T47D (cell line): ENCODE data around the gene PEX26.
A peak's percentile ranks its signal among the peaks of the same experiment; 100 is the strongest.
"Not testable (repeated sequence)": the region's sequence is repeated elsewhere in the genome, so short reads cannot be mapped to it uniquely, and the experiment has no call there.

Source experiments
- DNase-seq, 2 experiments: peaks; one replicate each; pipeline versions ENCODE4 v3.0.0 to v3.0.0-alpha.2; 2011 to 2012; ENCODE audit warnings: low read depth in 1 of 2, low spot score in 1 of 2
- JUND ChIP-seq: IDR thresholded peaks from 2 replicates; pipeline ENCODE4 v1.6.1; 2012; ENCODE audit warnings: low read depth
- in situ Hi-C: cut with HindIII; loops from 2 replicates; pipeline ENCODE4 v1.10.0; 2016; ENCODE audit warnings: low sequenced_read_pairs, low pct_unique_long_range_greater_than_20kb

The PEX26 gene

GRCh38 chr22:18130018-18130417 is 52.2 kb downstream of the PEX26 start:
- in situ Hi-C loops, result no loop called here
- no peak for DNase-seq
- TF ChIP-seq JUND, result no peak

DNA sequence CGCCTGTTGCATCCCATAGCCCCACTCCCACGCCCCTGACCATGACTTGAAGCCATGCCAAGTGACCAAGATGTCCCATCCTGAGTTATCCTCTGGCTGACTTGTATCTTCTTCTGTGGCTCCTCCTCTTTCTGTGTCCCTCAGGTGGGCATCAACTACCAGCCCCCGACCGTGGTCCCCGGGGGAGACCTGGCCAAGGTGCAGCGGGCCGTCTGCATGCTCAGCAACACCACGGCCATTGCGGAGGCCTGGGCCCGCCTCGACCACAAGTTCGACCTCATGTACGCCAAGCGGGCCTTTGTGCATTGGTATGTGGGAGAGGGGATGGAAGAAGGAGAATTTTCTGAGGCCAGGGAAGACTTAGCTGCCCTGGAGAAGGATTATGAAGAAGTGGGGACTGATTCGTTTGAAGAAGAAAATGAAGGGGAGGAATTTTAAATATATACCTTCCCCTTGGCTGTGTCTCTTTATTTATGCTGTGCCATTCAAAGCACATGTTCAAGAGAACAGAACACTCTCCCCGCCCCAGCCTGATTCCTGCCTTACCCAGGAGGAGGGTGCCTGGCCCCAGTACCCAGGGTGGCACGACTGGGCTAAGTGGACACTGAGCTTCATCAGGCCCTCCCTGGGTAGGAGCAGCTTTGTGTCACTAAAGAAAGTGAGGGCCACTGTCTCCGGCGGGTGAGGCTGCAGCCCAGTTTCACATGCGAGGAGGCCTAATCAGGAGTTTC is 53.1 kb downstream of the PEX26 start:
- no peak for DNase-seq
- TF ChIP-seq JUND, result no peak
- in situ Hi-C loops, result no loop called here

GRCh38 chr22:18133452-18133851 is 55.7 kb downstream of the PEX26 start:
- peak in 1 of 2 experiments; percentile 51 for DNase-seq
- no peak for TF ChIP-seq JUND
- in situ Hi-C loops, result no loop called here

DNA sequence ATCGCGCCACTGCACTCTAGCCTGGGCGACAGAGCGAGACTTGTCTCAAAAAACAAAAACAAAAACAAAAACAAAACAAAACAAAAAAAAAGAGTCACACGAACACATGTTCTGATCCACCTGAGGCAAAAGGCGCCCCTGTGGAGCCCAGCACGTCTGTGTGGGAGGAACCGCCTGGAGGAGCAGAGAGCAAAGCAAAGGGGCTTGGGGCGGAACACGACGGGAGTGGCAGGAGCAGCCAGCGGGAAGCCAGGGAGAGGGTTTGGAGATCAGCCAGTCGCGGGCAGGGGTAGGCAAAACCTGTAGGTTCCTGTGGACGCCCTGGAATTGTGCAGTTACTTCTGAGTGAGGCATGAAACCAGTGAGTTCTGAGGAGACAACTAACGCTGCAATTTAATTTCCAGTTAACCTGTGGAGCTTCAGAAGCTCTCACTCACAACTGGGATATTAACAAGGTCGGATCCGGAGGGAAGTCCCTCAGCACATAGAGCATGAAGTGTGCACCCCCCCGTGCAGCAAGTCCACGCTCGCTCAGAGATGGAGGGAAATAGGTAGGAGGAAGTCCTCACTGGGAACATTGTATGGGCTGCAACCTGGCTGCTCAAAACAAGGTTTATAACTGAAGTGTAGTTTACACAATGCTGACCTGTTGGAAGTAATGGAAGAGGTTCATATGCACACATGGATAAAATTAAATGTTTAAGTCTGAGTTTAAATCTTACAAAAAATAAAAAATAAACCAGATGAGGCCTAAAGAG is 59.0 kb downstream of the PEX26 start:
- TF ChIP-seq JUND, result no peak
- DNase-seq, result no peak
- in situ Hi-C loops, result no loop called here

DNA sequence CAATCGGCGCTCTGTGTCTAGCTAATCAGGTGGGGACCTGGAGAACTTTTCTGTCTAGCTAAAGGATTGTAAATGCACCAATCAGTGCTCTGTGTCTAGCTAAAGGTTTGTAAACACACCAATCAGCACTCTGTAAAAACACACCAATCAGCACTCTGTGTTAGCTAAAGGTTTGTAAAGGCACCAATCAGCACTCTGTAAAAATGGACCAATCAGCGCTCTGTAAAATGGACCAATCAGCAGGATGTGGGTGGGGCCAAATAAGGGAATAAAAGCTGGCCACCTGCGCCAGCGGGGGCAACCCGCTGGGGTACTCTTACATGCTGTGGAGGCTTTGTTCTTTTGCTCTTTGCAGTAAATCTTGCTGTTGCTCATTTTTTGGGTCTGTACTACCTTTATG is 63.2 kb downstream of the PEX26 start:
- in situ Hi-C loops, DNase-seq: not testable (repeated sequence)

- no peak for DNase-seq
- TF ChIP-seq JUND, result no peak
- in situ Hi-C loops, result no loop called here
Measured at GRCh38 chr22:18144105-18144504, 66.3 kb downstream of the PEX26 start.

DNA sequence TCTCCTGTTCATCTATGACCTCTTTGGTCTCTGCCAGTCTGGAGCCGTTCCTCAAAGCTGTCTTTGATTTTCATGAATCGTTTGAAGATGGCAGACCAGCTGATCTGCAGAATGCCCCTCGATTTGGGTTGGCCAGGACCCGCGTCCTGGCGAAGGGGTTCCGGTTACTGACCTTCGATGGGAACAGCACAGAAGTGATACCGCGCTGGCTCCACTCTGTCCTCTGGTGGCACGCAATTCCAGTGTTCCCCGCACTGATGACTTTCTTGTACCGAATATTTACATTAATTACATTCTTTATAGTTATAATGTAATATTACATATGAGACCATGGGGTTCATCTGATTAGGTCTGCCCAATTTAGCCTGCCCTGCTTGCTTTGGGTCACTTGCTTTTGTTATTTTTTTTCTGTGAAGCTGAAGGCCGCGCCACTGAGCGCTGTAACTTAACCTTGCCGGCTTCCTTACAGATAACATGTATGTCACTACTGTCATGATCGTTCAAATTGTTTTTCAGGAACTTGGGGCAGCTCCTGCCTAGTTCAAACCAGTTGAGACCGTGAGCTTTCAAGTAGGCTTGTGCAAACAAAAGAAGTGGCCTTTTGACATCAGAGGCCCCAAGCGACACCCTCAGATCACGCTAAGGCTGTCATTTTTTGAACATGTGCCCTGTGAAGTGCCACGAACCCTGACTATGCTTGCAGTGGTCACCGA is 68.0 kb downstream of the PEX26 start:
- in situ Hi-C loops, result no loop called here
- no peak for TF ChIP-seq JUND
- no peak for DNase-seq

- no peak for DNase-seq
- in situ Hi-C loops, result no loop called here
- TF ChIP-seq JUND, result no peak
Measured at GRCh38 chr22:18146389-18146753, 68.6 kb downstream of the PEX26 start.

GRCh38 chr22:18147791-18148190 is 70.0 kb downstream of the PEX26 start:
- no peak for TF ChIP-seq JUND
- in situ Hi-C loops, result no loop called here
- DNase-seq, result no peak

DNA sequence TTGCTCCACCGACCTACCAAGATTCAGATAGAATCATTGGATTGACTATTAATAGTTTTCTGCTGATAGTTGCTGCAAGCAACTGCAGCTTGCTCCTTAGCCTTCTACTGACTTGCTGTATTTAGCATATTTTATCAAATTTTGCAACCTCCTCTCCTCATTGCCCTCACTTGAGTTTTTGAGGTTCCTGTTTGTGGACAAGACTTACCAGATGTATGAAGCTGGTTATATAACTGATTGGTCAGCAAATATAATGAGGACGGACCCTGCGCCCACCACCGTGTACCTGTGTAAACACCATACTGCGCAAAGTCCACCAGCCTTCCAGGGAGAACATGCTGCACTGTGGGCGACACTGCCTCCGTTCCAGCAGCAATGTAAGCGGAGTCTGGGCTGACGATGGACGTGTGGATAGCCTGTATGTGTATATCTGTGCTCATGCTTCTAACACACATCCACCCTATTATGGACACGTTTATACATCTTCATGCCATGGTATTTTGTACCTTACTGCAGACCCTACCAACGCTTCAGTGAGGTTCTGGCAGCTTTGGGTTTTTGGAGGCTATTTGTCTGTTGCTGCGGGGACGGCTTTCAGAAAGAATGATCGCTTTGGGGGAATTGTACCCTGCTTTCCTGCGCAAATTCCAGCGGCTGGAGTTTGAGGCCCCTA is 70.6 kb downstream of the PEX26 start:
- in situ Hi-C loops, result no loop called here
- DNase-seq, result no peak
- TF ChIP-seq JUND, result no peak

DNA sequence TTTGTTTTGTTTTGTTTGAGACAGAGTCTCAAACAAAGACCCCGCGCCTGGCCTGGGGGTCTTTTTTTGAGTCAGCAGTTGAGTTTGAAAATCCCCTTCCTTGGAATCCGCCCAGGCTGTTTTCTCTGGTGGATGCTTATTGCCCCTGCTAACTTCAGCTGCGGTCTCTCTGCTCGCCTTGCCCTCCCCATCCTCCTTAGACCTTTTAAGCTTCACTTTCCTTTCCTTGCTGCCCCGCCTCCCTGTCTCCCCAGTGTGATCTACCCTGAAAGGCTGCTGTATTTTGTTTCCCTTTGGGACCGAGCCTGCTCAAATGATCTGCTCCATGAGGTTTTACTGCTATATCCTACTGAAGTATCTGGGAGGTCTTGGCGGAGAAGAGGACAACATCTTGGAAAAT is 74.7 kb downstream of the PEX26 start:
- no peak for DNase-seq
- in situ Hi-C loops, result no loop called here
- no peak for TF ChIP-seq JUND

GRCh38 chr22:18154821-18155390 is 77.1 kb downstream of the PEX26 start:
- in situ Hi-C loops, result no loop called here
- no peak for TF ChIP-seq JUND
- no peak for DNase-seq
